ENCODE results near the gene SLC35E4. TPM values are rescaled to one million over a fixed set of nuclear protein-coding genes. Genes with fewer than 3 reads are reported as not detected.

Gene SLC35E4
- total and polyA plus RNA-seq, 2 experiments from 2014 or later, result 9.1 to 16.4 TPM

- Histone ChIP-seq H3K79me2 (ENCODE audit: insufficient read depth) (peaks cover 19% of the 10 kb centered on the region), H3F3A (ENCODE audit: insufficient read depth) (peaks cover 8% of the 10 kb centered on the region), H3K27me3 (replicated peaks; ENCODE audit: insufficient read depth) (no peaks in the 10 kb centered on the region), H2AFZ (no peak overlapping the region), H3K4me2 (ENCODE audit: unreplicated experiment) (no peak overlapping the region), H3K4me1 (ENCODE audit: insufficient read depth) (peaks cover 10% of the 10 kb centered on the region), H3K9me3 (ENCODE audit: low read depth) (no peaks in the 10 kb centered on the region), H3K36me3 (ENCODE audit: low read depth) (no peaks in the 10 kb centered on the region), H4K20me1 (ENCODE audit: insufficient read depth) (no peaks in the 10 kb centered on the region), H3K27ac (peak overlapping the region; percentile 46), H3K9me2 (ENCODE audit: insufficient read depth) (no peaks in the 10 kb centered on the region), H3K4me3 (no peak overlapping the region), H3K9ac (no peak overlapping the region; the same call in 1 of the 2 replicates)
- TF ChIP-seq EZH2 (IDR thresholded peaks at IDR 0.05; ENCODE audit: insufficient read depth, poor library complexity, severe bottlenecking) (no peak), EZH2phosphoT487 (IDR thresholded peaks at IDR 0.05; ENCODE audit: insufficient read depth, low read depth) (no peak)
- DNase-seq, result no peak
- 92 to 94% methylated on average over 3 of the region's 3 CpGs for WGBS, 2 experiments (ENCODE audit: low coverage in 1 of 2, low lambda C conversion rate in 2 of 2, missing lambda C conversion rate in 2 of 2)
- in situ Hi-C loops (cut with MboI), result no loop called here
Measured at GRCh38 chr22:30648825-30649224, 13.2 kb downstream of the SLC35E4 start.

- peak overlapping the region; percentile 46 for H3K27ac ChIP-seq
- in situ Hi-C loops (cut with MboI), result no loop called here
Measured at GRCh38 chr22:30649430-30650007, 13.9 kb downstream of the SLC35E4 start.

GRCh38 chr22:30650508-30651116, 15.0 kb downstream of the SLC35E4 start:
- Histone ChIP-seq H2AFZ (no peak overlapping the region), H3K4me2 (ENCODE audit: unreplicated experiment) (no peak overlapping the region), H3K27ac (no peak overlapping the region), H3K4me3 (no peak overlapping the region), H3K4me1 (ENCODE audit: insufficient read depth) (peaks cover 4% of the 10 kb centered on the region; the same call in 1 of the 2 replicates), H3K9me2 (ENCODE audit: insufficient read depth) (no peaks in the 10 kb centered on the region), H3K36me3 (ENCODE audit: low read depth) (no peaks in the 10 kb centered on the region), H3K9me3 (ENCODE audit: low read depth) (no peaks in the 10 kb centered on the region), H3K27me3 (replicated peaks; ENCODE audit: insufficient read depth) (no peaks in the 10 kb centered on the region), H3K9ac (no peak overlapping the region), H3F3A (ENCODE audit: insufficient read depth) (no peaks in the 10 kb centered on the region), H3K79me2 (ENCODE audit: insufficient read depth) (peaks cover 10% of the 10 kb centered on the region), H4K20me1 (ENCODE audit: insufficient read depth) (no peaks in the 10 kb centered on the region)
- WGBS, 2 experiments (ENCODE audit: low coverage in 1 of 2, low lambda C conversion rate in 2 of 2, missing lambda C conversion rate in 2 of 2), result 86 to 93% methylated on average over 5 of the region's 5 CpGs
- no peak for DNase-seq
- in situ Hi-C loops (cut with MboI), result no loop called here
- no peak for TF ChIP-seq EZH2 (IDR thresholded peaks at IDR 0.05; ENCODE audit: insufficient read depth, poor library complexity, severe bottlenecking)
- TF ChIP-seq EZH2phosphoT487 (IDR thresholded peaks at IDR 0.05; ENCODE audit: insufficient read depth, low read depth), result no peak

More at GRCh38 chr22:30649430-30650007, 13.9 kb downstream of the SLC35E4 start:
- H3K4me3 ChIP-seq, result no peak overlapping the region
- H3K9ac ChIP-seq, result no peak overlapping the region; the same call in 1 of the 2 replicates
- H3K27me3 ChIP-seq (replicated peaks; ENCODE audit: insufficient read depth), result no peaks in the 10 kb centered on the region
- H2AFZ ChIP-seq, result no peak overlapping the region
- H4K20me1 ChIP-seq (ENCODE audit: insufficient read depth), result no peaks in the 10 kb centered on the region
- no peaks in the 10 kb centered on the region for H3K36me3 ChIP-seq (ENCODE audit: low read depth)
- H3K9me3 ChIP-seq (ENCODE audit: low read depth), result no peaks in the 10 kb centered on the region
- peaks cover 5% of the 10 kb centered on the region for H3K4me1 ChIP-seq (ENCODE audit: insufficient read depth)
- 0 out of 2 replicates have a peak, but pooled peaks cover 3% of the 10 kb centered on the region for H3F3A ChIP-seq (ENCODE audit: insufficient read depth)
- H3K79me2 ChIP-seq (ENCODE audit: insufficient read depth), result peaks cover 19% of the 10 kb centered on the region
- WGBS, 2 experiments (ENCODE audit: low coverage in 1 of 2, low lambda C conversion rate in 2 of 2, missing lambda C conversion rate in 2 of 2), result 26 to 27% methylated on average over 5 to 6 of the region's 7 CpGs
- no peak for TF ChIP-seq EZH2phosphoT487 (IDR thresholded peaks at IDR 0.05; ENCODE audit: insufficient read depth, low read depth)
- no peak for TF ChIP-seq EZH2 (IDR thresholded peaks at IDR 0.05; ENCODE audit: insufficient read depth, poor library complexity, severe bottlenecking)
- peak; percentile 84 for DNase-seq
- H3K4me2 ChIP-seq (ENCODE audit: unreplicated experiment), result no peak overlapping the region
- H3K9me2 ChIP-seq (ENCODE audit: insufficient read depth), result no peaks in the 10 kb centered on the region

GRCh38 chr22:30652852-30653251, 17.3 kb downstream of the SLC35E4 start:
- peaks cover 4% of the 10 kb centered on the region; the same call in 1 of the 2 replicates for H3K4me1 ChIP-seq (ENCODE audit: insufficient read depth)
- no peak for DNase-seq
- H4K20me1 ChIP-seq (ENCODE audit: insufficient read depth), result no peaks in the 10 kb centered on the region
- H3K36me3 ChIP-seq (ENCODE audit: low read depth), result no peaks in the 10 kb centered on the region
- no peaks in the 10 kb centered on the region for H3K27me3 ChIP-seq (replicated peaks; ENCODE audit: insufficient read depth)
- H3K79me2 ChIP-seq (ENCODE audit: insufficient read depth), result no peaks in the 10 kb centered on the region
- H3F3A ChIP-seq (ENCODE audit: insufficient read depth), result no peaks in the 10 kb centered on the region
- WGBS, 2 experiments (ENCODE audit: low coverage in 1 of 2, low lambda C conversion rate in 2 of 2, missing lambda C conversion rate in 2 of 2), result 81 to 91% methylated on average over 2 of the region's 2 CpGs
- H3K9me2 ChIP-seq (ENCODE audit: insufficient read depth), result no peaks in the 10 kb centered on the region
- H3K27ac ChIP-seq, result no peak overlapping the region
- H3K9ac ChIP-seq, result no peak overlapping the region
- H3K9me3 ChIP-seq (ENCODE audit: low read depth), result no peaks in the 10 kb centered on the region
- no peak overlapping the region for H2AFZ ChIP-seq
- TF ChIP-seq EZH2phosphoT487 (IDR thresholded peaks at IDR 0.05; ENCODE audit: insufficient read depth, low read depth), result no peak
- TF ChIP-seq EZH2 (IDR thresholded peaks at IDR 0.05; ENCODE audit: insufficient read depth, poor library complexity, severe bottlenecking), result no peak
- in situ Hi-C loops (cut with MboI), result no loop called here
- H3K4me2 ChIP-seq (ENCODE audit: unreplicated experiment), result no peak overlapping the region
- H3K4me3 ChIP-seq, result no peak overlapping the region
